HepG2 (cell line): Measurements from ENCODE around the gene TRMT112. TPM values are rescaled to one million over a fixed set of nuclear protein-coding genes. Genes with fewer than 3 reads are reported as not detected.
A peak's percentile ranks its signal among the peaks of the same experiment; 100 is the strongest.

ENCODE experiments used
- CBX5 ChIP-seq: sonication (generic); formaldehyde crosslinking; IDR thresholded peaks from 2 replicates; pipeline ENCODE4 v1.4.0; 2020; ENCODE audit warnings: missing genetic modification reagents, borderline replicate concordance
- ERF ChIP-seq: IDR thresholded peaks from 2 replicates; pipeline ENCODE4 v1.6.1; 2018; ENCODE audit warnings: missing biosample characterization, missing genetic modification reagents
- ETV6 ChIP-seq: sonication (generic); formaldehyde crosslinking; conservative IDR thresholded peaks from 2 replicates; pipeline ENCODE4 v1.4.0; 2020; ENCODE audit warnings: missing genetic modification reagents
- FOXC1 ChIP-seq: sonication (generic); formaldehyde crosslinking; IDR thresholded peaks from 2 replicates; pipeline ENCODE4 v1.8.0; 2022; ENCODE audit warnings: mild to moderate bottlenecking, missing genetic modification reagents, borderline replicate concordance
- GABPB1 ChIP-seq: IDR thresholded peaks from 2 replicates; pipeline ENCODE4 v1.6.1; 2016; ENCODE audit warnings: mild to moderate bottlenecking, missing genetic modification reagents, moderate library complexity, missing compliant biosample characterization
- GLI4 ChIP-seq: sonication (generic); formaldehyde crosslinking; IDR thresholded peaks from 2 replicates; pipeline ENCODE4 v1.5.1; 2020; ENCODE audit warnings: missing genetic modification reagents, mild to moderate bottlenecking, moderate library complexity, borderline replicate concordance
- HNF4G ChIP-seq, 2 experiments: sonication (generic) in 1 of 2; formaldehyde crosslinking in 1 of 2; IDR thresholded peaks; 2 replicates each; pipeline versions ENCODE4 v1.4.0 to v1.6.1; 2011 to 2020; ENCODE audit warnings: borderline replicate concordance in 2 of 2, low read depth in 2 of 2, mild to moderate bottlenecking in 2 of 2, low read length in 1 of 2, missing genetic modification reagents in 1 of 2, moderate library complexity in 1 of 2
- HNRNPH1 ChIP-seq: fragments of 200-400 bp; formaldehyde crosslinking; optimal IDR thresholded peaks from 2 replicates; pipeline ENCODE3; 2017; ENCODE audit warnings: mild to moderate bottlenecking, low read depth, low read length
- NCOA1 ChIP-seq: sonication (generic); formaldehyde crosslinking; IDR thresholded peaks from 2 replicates; pipeline ENCODE4 v1.9.0; 2021; ENCODE audit warnings: missing genetic modification reagents
- PLRG1 ChIP-seq: fragments of 450-650 bp; conservative IDR thresholded peaks from 2 replicates; pipeline ENCODE4 v1.6.1; 2016
- SMAD9 ChIP-seq: sonication (generic); formaldehyde crosslinking; IDR thresholded peaks from 2 replicates; pipeline ENCODE4 v1.5.1; 2020; ENCODE audit warnings: mild to moderate bottlenecking, missing genetic modification reagents
- XRCC5 ChIP-seq: fragments of 200-400 bp; formaldehyde crosslinking; optimal IDR thresholded peaks from 2 replicates; pipeline ENCODE3; 2017; ENCODE audit warnings: mild to moderate bottlenecking, low read length
- ZFP36L1 ChIP-seq: sonication (generic); formaldehyde crosslinking; IDR thresholded peaks from 2 replicates; pipeline ENCODE4 v1.8.0; 2022; ENCODE audit warnings: mild to moderate bottlenecking, missing genetic modification reagents, moderate library complexity
- ZNF10 ChIP-seq: sonication (generic); formaldehyde crosslinking; IDR thresholded peaks from 2 replicates; pipeline ENCODE4 v1.4.0; 2020; ENCODE audit warnings: mild to moderate bottlenecking, low read depth, missing genetic modification reagents, borderline replicate concordance
- ZNF180 ChIP-seq: sonication (generic); formaldehyde crosslinking; IDR thresholded peaks from 2 replicates; pipeline ENCODE4 v1.4.0; 2020; ENCODE audit warnings: low read depth, missing genetic modification reagents, borderline replicate concordance
- ZNF331 ChIP-seq: sonication (generic); formaldehyde crosslinking; IDR thresholded peaks from 2 replicates; pipeline ENCODE4 v1.4.0; 2020; ENCODE audit warnings: missing genetic modification reagents
- ZNF343 ChIP-seq: sonication (generic); formaldehyde crosslinking; IDR thresholded peaks from 2 replicates; pipeline ENCODE4 v1.4.0; 2020; ENCODE audit warnings: mild to moderate bottlenecking, missing genetic modification reagents
- ZNF503 ChIP-seq: sonication (generic); formaldehyde crosslinking; IDR thresholded peaks from 2 replicates; pipeline ENCODE4 v1.4.0; 2020; ENCODE audit warnings: missing genetic modification reagents
- polyA plus RNA-seq, 8 experiments: library from polyadenylated mRNA; depleted of rRNA in 3 of 8; stranded (reverse) in 7 of 8; unstranded in 1 of 8; fragments of >200 nt; fragmentation: Illumina TruSeq in 4 of 8; extraction: Trizol in 4 of 8; gene quantifications; 2 replicates each; pipeline versions ENCODE4 v1.2.1 to v1.2.3, GENCODE V29; 2011 to 2016; ENCODE audit warnings: low read depth in 4 of 8, missing spikeins in 1 of 8, mixed read lengths in 1 of 8; ENCODE audit not compliant: insufficient read depth in 1 of 8
- total RNA-seq, 5 experiments: library from RNA; depleted of rRNA; stranded (reverse); fragments of >200 nt; fragmentation: Illumina TruSeq; extraction: Trizol; gene quantifications; 2 replicates each; pipeline ENCODE4 v1.2.3, GENCODE V29; 2016; ENCODE audit warnings: low read depth in 1 of 5
- TF ChIP-seq, protein P1 (sequence below): sonication (generic); formaldehyde crosslinking; IDR thresholded peaks from 2 replicates; pipeline ENCODE4 v1.5.0; 2020; ENCODE audit warnings: missing genetic modification reagents, mild to moderate bottlenecking, borderline replicate concordance
- TF ChIP-seq, protein P2 (sequence below): sonication (generic); formaldehyde crosslinking; IDR thresholded peaks from 2 replicates; pipeline ENCODE4 v1.5.0; 2020; ENCODE audit warnings: mild to moderate bottlenecking, missing genetic modification reagents, borderline replicate concordance

TRMT112 gene
- total and polyA plus RNA-seq, 2 of the 13 experiments (the other 11 are each of a cell fraction or from before 2014, with no cell fraction given) = 186 to 409 TPM

DNA sequence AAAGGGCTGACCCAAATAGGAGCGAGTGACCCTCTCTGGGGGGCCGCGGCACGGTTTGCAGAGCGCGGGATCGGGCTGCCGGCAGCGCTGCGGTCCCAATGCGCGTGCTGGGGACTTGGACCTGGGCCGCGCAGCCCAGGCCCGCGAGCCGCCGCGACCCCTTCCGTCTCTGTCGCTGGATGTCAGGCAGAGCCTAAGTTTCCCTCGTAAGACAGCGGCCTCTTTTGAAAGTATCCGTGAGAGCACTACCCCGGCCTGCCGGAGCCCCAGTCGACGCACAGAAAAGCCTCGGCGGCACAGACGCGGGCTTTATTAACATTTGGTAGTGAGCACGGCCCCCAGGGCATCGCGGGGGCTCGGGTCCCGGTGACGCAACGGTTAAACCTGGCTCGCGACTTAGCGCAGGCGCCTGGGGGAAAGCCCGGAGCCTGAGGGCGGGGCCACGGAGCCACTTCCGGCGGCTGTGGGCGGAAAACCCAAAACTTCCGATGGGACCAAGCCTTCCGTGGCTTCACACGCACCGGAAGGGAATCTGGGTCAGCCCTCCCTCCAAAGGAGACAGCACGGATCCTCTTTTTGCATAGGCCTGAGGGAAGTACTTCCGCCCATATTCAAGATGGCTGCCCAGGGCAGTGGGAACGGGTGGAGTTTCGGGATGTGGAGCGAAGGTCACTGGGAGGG is 47.7 kb downstream of the TRMT112 start (continued):
- TF ChIP-seq, protein P1, sequence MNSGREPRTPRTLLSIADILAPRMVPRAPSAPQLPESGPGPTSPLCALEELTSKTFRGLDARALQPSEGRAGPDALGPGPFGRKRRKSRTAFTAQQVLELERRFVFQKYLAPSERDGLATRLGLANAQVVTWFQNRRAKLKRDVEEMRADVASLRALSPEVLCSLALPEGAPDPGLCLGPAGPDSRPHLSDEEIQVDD (CRISPR knock-in tag) = no peak
- TF ChIP-seq FOXC1 (CRISPR knock-in tag) (no peak; the same call in 1 of the 2 replicates), HNRNPH1 (peak; percentile 29), ZNF10 (CRISPR knock-in tag) (no peak), NCOA1 (0 out of 2 replicates have a peak, but pooled peaks have one; percentile 73), SMAD9 (CRISPR knock-in tag) (0 out of 2 replicates have a peak, but pooled peaks have one; percentile 55), ZNF331 (CRISPR knock-in tag) (peak; percentile 46), GLI4 (no peak), ERF (peak; percentile 70; the same call in 1 of the 2 replicates), GABPB1 (peak; percentile 98), PLRG1 (no peak), ZNF343 (peak; percentile 21; the same call in 1 of the 2 replicates), ZNF503 (CRISPR knock-in tag) (no peak), HNF4G (IDR thresholded peaks at IDR 0.05; ENCODE audit: borderline replicate concordance, low read depth, low read length) (peak; percentile 75), HNF4G (CRISPR knock-in tag; IDR thresholded peaks at IDR 0.05; ENCODE audit: borderline replicate concordance, low read depth) (no peak), ETV6 (CRISPR knock-in tag) (peak; percentile 5; the same call in 1 of the 2 replicates), ZNF180 (CRISPR knock-in tag) (no peak), CBX5 (CRISPR knock-in tag) (peak; percentile 34; the same call in 1 of the 2 replicates), XRCC5 (no peak), ZFP36L1 (CRISPR knock-in tag) (no peak)
- TF ChIP-seq, protein P2, sequence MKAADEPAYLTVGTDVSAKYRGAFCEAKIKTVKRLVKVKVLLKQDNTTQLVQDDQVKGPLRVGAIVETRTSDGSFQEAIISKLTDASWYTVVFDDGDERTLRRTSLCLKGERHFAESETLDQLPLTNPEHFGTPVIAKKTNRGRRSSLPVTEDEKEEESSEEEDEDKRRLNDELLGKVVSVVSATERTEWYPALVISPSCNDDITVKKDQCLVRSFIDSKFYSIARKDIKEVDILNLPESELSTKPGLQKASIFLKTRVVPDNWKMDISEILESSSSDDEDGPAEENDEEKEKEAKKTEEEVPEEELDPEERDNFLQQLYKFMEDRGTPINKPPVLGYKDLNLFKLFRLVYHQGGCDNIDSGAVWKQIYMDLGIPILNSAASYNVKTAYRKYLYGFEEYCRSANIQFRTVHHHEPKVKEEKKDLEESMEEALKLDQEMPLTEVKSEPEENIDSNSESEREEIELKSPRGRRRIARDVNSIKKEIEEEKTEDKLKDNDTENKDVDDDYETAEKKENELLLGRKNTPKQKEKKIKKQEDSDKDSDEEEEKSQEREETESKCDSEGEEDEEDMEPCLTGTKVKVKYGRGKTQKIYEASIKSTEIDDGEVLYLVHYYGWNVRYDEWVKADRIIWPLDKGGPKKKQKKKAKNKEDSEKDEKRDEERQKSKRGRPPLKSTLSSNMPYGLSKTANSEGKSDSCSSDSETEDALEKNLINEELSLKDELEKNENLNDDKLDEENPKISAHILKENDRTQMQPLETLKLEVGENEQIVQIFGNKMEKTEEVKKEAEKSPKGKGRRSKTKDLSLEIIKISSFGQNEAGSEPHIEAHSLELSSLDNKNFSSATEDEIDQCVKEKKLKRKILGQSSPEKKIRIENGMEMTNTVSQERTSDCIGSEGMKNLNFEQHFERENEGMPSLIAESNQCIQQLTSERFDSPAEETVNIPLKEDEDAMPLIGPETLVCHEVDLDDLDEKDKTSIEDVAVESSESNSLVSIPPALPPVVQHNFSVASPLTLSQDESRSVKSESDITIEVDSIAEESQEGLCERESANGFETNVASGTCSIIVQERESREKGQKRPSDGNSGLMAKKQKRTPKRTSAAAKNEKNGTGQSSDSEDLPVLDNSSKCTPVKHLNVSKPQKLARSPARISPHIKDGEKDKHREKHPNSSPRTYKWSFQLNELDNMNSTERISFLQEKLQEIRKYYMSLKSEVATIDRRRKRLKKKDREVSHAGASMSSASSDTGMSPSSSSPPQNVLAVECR = peak; percentile 79; the same call in 1 of the 2 replicates
